Body of pancreas (tissue), 4 donors: ENCODE data around the gene NKAIN2.

Experiments used
- CTCF ChIP-seq, 7 experiments: fragments of 450-650 bp in 4 of 7; fragments of 200-600 bp in 3 of 7; sonication (generic) in 3 of 7; IDR thresholded peaks; one replicate each; pipeline ENCODE4 v1.5.1; 2016 to 2019; ENCODE audit warnings: antibody characterized with exemption in 7 of 7
- POLR2A ChIP-seq, 3 donors: fragments of 450-650 bp; IDR thresholded peaks; one replicate each; pipeline ENCODE4 v1.6.1; 2016; ENCODE audit warnings: antibody characterized with exemption in 3 of 3, mild to moderate bottlenecking in 2 of 3

DNA sequence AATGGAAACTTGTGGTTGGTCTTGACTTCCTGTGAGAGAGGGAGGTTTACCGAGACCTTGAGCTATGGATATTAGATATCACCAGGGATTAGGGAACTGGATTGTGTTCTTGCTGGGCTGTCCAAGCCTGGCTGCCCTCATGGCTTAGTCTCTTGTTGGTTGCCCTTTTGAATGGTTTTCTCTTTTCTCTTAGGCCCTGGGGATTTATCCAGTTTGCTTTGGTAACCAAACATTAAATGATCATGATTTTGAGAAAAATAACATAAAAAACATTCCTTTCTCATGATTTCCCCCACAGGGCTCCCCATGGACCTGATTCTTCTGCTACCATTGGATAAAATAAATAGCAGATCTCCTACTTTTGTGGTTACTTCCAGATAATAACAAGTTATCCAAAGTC is 852.2 kb downstream of the NKAIN2 start:
- TF ChIP-seq CTCF (IDR thresholded peaks at IDR 0.05) (no peak), POLR2A (IDR thresholded peaks at IDR 0.05) (no peak)
